Caco-2 (cell line): ENCODE results near the gene MARK2. TPM values are rescaled to one million over a fixed set of nuclear protein-coding genes. Genes with fewer than 3 reads are reported as not detected.
A peak's percentile ranks its signal among the peaks of the same experiment; 100 is the strongest.

Source experiments
- BruUV-seq: library from RNA; stranded (reverse); fragments of 400-500 nt; replicated peaks from 2 replicates; lab custom pipeline; 2021; lab: Mats Ljungman, UMichigan
- CTCF ChIA-PET: fragments of 300-600 bp; sonication (Branson Sonifier 250); formaldehyde crosslinking; loops from one replicate; lab custom pipeline; 2022; ENCODE audit warnings: antibody characterized with exemption; lab: Charles Lee
- POLR2A ChIA-PET: fragments of 300-600 bp; sonication (Branson Sonifier 250); formaldehyde crosslinking; loops from one replicate; lab custom pipeline; 2022; ENCODE audit warnings: antibody characterized with exemption; lab: Charles Lee
- DNase-seq, 2 experiments: peaks; one replicate each; pipeline versions ENCODE4 v3.0.0 to v3.0.0-alpha.2; 2020 to 2022
- H3K27me3 ChIP-seq: replicated peaks from 2 replicates; pipeline ENCODE4 v1.6.0; 2011; ENCODE audit warnings: low read length; ENCODE audit not compliant: control insufficient read depth, insufficient read depth
- H3K36me3 ChIP-seq: 2 replicates; pipeline ENCODE4 v1.5.1; 2011; ENCODE audit warnings: low read length; ENCODE audit not compliant: control insufficient read depth, insufficient read depth
- H3K4me1 ChIP-seq: fragments of 250-450 bp; sonication (Bioruptor Pico); 2 replicates; pipeline ENCODE4 v1.5.1; 2020; ENCODE audit warnings: mild to moderate bottlenecking
- H3K4me3 ChIP-seq: 2 replicates; pipeline ENCODE4 v1.5.1; 2011; ENCODE audit warnings: low read depth, mild to moderate bottlenecking, control low read depth, low read length
- H3K9me3 ChIP-seq: fragments of 250-450 bp; sonication (Bioruptor Pico); 2 replicates; pipeline ENCODE4 v1.5.1; 2020; ENCODE audit warnings: mild to moderate bottlenecking, moderate library complexity
- H3K27ac Mint-ChIP-seq: one replicate; pipeline ENCODE4 v1.8.0; 2022; ENCODE audit warnings: mixed read lengths; ENCODE audit not compliant: unreplicated experiment
- H3K27me3 Mint-ChIP-seq: one replicate; pipeline ENCODE4 v1.8.0; 2022; ENCODE audit warnings: mixed read lengths; ENCODE audit not compliant: insufficient read depth, unreplicated experiment
- H3K36me3 Mint-ChIP-seq: one replicate; pipeline ENCODE4 v1.8.0; 2022; ENCODE audit warnings: mild to moderate bottlenecking, mixed read lengths; ENCODE audit not compliant: insufficient read depth, unreplicated experiment
- H3K4me1 Mint-ChIP-seq: one replicate; pipeline ENCODE4 v1.8.0; 2022; ENCODE audit warnings: low read depth, mixed read lengths; ENCODE audit not compliant: unreplicated experiment
- H3K4me3 Mint-ChIP-seq: one replicate; pipeline ENCODE4 v1.8.0; 2022; ENCODE audit warnings: mild to moderate bottlenecking, moderate library complexity, mixed read lengths; ENCODE audit not compliant: unreplicated experiment
- H3K9me3 Mint-ChIP-seq: one replicate; pipeline ENCODE4 v1.8.0; 2022; ENCODE audit warnings: mixed read lengths; ENCODE audit not compliant: unreplicated experiment
- intact Hi-C: fragments of 100-400 bp; cut with micrococcal nuclease; formaldehyde crosslinking; loops from one replicate; pipeline ENCODE4 v1.10.0; 2022; ENCODE audit not compliant: unreplicated experiment
- total RNA-seq: library from RNA; stranded (reverse); gene quantifications from 2 replicates; pipeline ENCODE4 v1.2.3, GENCODE V29; 2022
- TF ChIP-seq, protein P1 (sequence below), 2 experiments: fragments of 200-600 bp in 1 of 2; IDR thresholded peaks; 1 replicate in 1 of 2; 2 replicates in 1 of 2; pipeline versions ENCODE4 v1.5.1 to v1.8.0; 2011 to 2022; ENCODE audit warnings: antibody characterized with exemption in 1 of 2, control low read depth in 1 of 2, inconsistent platforms in 1 of 2, low read depth in 1 of 2, low read length in 1 of 2, mild to moderate bottlenecking in 1 of 2, moderate library complexity in 1 of 2; ENCODE audit not compliant: insufficient read depth in 1 of 2, severe bottlenecking in 1 of 2, unreplicated experiment in 1 of 2

Gene MARK2
- total RNA-seq, 1 experiment from 2014 or later = 63.5 TPM

DNA sequence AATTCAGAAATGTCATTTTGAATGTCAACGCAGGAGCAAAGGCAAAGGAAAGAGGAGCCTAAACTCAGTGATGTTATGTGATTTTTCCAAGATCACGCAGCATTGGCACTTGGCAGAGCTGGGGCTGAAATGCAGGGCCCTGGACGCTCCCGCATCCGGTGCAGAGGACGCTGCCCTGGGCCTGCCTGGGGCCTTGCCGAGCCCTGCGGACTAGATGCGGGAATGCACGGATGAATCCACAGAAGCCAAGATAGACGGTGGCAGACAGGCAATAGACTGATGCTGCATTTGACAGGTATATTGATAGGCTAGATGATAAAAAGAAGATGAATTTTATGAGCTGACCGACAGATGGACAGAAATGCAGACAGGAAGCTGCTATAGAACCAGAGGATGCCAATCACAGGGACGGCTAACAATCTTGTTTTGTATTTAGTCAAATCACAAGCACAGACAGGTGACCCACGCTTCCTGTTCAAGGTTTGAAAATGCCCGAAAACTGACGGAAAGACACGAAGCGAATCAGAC is 696 bp upstream of the MARK2 start:
- Histone ChIP-seq H3K36me3 (no peaks in the 10 kb centered on the region), H3K27me3 (no peaks in the 10 kb centered on the region), H3K9me3 (no peaks in the 10 kb centered on the region), H3K4me1 (peaks cover 39% of the 10 kb centered on the region), H3K4me3 (peak overlapping the region; percentile 32)
- POLR2A ChIA-PET = interaction anchor here (0.5 to 1.1 kb wide), 12 partner anchors 11 to 348 kb away, joined by 3 to 9 read pairs (median 4); partner anchors contain the start of gene STIP1
- no TSS peak for BruUV-seq
- TF ChIP-seq, protein P1, sequence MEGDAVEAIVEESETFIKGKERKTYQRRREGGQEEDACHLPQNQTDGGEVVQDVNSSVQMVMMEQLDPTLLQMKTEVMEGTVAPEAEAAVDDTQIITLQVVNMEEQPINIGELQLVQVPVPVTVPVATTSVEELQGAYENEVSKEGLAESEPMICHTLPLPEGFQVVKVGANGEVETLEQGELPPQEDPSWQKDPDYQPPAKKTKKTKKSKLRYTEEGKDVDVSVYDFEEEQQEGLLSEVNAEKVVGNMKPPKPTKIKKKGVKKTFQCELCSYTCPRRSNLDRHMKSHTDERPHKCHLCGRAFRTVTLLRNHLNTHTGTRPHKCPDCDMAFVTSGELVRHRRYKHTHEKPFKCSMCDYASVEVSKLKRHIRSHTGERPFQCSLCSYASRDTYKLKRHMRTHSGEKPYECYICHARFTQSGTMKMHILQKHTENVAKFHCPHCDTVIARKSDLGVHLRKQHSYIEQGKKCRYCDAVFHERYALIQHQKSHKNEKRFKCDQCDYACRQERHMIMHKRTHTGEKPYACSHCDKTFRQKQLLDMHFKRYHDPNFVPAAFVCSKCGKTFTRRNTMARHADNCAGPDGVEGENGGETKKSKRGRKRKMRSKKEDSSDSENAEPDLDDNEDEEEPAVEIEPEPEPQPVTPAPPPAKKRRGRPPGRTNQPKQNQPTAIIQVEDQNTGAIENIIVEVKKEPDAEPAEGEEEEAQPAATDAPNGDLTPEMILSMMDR (IDR thresholded peaks at IDR 0.05; ENCODE audit: insufficient read depth in 1 of 2, low read depth in 1 of 2, low read length in 1 of 2, severe bottlenecking in 1 of 2, unreplicated experiment in 1 of 2) = no peak
- Mint-ChIP-seq H3K27ac (peak overlapping the region; percentile 13), H3K9me3 (no peaks in the 10 kb centered on the region), H3K4me1 (peaks cover 43% of the 10 kb centered on the region), H3K4me3 (peak overlapping the region; percentile 94), H3K36me3 (peaks cover 19% of the 10 kb centered on the region), H3K27me3 (no peaks in the 10 kb centered on the region)
- intact Hi-C loops = loop anchor here (1.0 to 5.0 kb wide), 4 partner anchors 19 to 309 kb away; no protein-coding TSS in a partner anchor
- CTCF ChIA-PET = interaction anchor here (0.6 to 5.4 kb wide), 24 partner anchors 9 to 314 kb away, joined by 3 to 67 read pairs (median 4); partner anchors contain the start of genes COX8A, RCOR2 and ZFTA
- no peak for DNase-seq

DNA sequence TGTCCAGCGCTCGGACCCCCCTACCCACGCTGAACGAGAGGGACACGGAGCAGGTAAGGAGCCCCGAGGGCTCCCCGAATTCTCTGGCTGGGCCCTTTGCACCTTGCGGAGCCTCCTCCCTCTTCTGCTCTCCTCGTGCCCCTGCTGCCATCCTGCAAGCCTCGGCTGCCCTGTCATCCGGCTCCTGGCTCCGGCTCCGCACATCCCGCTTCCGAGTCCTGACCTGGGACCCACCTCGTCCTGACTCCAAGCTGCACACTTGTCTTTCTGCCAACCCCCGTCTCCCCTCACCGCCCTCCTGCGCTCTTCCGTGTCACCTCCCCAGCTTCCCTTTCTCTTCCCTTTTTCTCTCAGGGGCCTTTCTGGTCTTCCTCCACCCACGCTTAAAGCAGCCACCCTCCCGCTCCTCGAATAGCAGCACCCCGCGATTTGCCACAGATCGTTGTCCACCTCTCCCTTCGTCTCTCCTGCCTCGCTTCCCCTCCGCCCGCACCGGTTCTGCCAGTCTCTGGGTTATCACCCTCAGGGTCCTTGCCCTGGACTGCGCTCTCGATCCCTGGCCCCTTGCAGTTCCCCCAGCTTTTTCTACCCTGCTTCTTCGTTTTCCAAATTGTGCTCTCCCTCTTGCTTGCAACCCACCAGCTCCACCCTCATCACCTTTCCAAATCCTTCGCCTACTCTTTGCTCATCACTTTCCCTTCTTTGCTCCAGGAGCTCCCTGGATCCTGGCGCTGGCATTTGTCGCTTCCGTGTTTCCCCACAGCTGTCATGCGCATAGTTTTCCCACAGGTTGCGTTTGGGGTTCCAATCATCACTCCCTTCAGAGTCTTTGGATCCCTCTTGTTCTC is 822 bp downstream of the MARK2 start:
- Histone ChIP-seq H3K27me3 (no peaks in the 10 kb centered on the region), H3K9me3 (no peaks in the 10 kb centered on the region), H3K36me3 (no peaks in the 10 kb centered on the region), H3K4me1 (peaks cover 44% of the 10 kb centered on the region), H3K4me3 (peak overlapping the region; percentile 93)
- peak overlapping the region; percentile 94 for H3K4me3 Mint-ChIP-seq
- no peaks in the 10 kb centered on the region for H3K9me3 Mint-ChIP-seq
- H3K27ac Mint-ChIP-seq = peak overlapping the region; percentile 76
- H3K36me3 Mint-ChIP-seq = peaks cover 34% of the 10 kb centered on the region
- ChIA-PET POLR2A (interaction anchor here (0.6 kb wide), 1 partner anchor 998 kb away, joined by 4 read pairs; no protein-coding TSS in a partner anchor), CTCF (interaction anchor here (0.5 to 5.4 kb wide), 6 partner anchors 33 to 308 kb away, joined by 3 to 67 read pairs (median 8); partner anchors contain the start of gene COX8A)
- peaks cover 45% of the 10 kb centered on the region for H3K4me1 Mint-ChIP-seq
- DNase-seq = peak in 1 of 2 experiments; percentile 49
- intact Hi-C loops = loop anchor here (2.0 to 5.0 kb wide), 2 partner anchors 17 to 308 kb away; no protein-coding TSS in a partner anchor
- TF ChIP-seq, protein P1 (IDR thresholded peaks at IDR 0.05; ENCODE audit: insufficient read depth in 1 of 2, low read depth in 1 of 2, low read length in 1 of 2, severe bottlenecking in 1 of 2, unreplicated experiment in 1 of 2) = no peak
- no TSS peak for BruUV-seq
- H3K27me3 Mint-ChIP-seq = no peaks in the 10 kb centered on the region
